ENCODE data around the gene SHFL.

SHFL gene

DNA sequence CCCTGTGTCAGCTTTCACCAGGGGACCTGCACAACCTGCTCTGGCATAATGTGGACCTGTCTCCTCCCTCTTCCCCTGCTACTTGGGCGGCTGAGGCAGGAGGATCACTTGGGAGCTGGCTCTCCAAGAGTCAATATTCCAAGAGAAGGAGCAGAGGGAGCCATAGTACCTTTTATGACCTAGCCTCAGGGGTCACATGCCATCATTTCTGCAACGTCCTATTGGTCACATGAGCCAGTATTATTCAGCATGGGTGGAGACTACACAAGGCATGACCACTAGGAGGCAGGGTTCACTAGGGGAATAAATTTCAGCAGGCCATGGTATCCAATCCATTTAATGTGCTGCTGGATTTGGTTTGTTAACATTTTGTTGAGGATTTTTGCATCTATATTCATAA lies 12.0 kb upstream of the SHFL start:
- DNase-seq (peak; percentile 50), ATAC-seq (peak; percentile 81)
- Mint-ChIP-seq H3K27me3 (peaks cover 5% of the 10 kb centered on the region), H3K36me3 (ENCODE audit: low read depth) (no peaks in the 10 kb centered on the region), H3K27ac (no peak overlapping the region), H3K9me3 (no peaks in the 10 kb centered on the region), H3K4me3 (no peak overlapping the region), H3K4me1 (no peaks in the 10 kb centered on the region)

- no peaks in the 10 kb centered on the region for H3K9me3 Mint-ChIP-seq
- no peak for DNase-seq
- no peak overlapping the region for H3K4me3 Mint-ChIP-seq
- H3K36me3 Mint-ChIP-seq (ENCODE audit: low read depth): no peaks in the 10 kb centered on the region
- H3K27me3 Mint-ChIP-seq: peaks cover 5% of the 10 kb centered on the region
- no peak overlapping the region for H3K27ac Mint-ChIP-seq
- ATAC-seq: no peak
- no peaks in the 10 kb centered on the region for H3K4me1 Mint-ChIP-seq
Measured at GRCh38 chr19:10076535-10076934, 9.6 kb upstream of the SHFL start.

- Mint-ChIP-seq H3K9me3 (no peaks in the 10 kb centered on the region), H3K27me3 (peaks cover 5% of the 10 kb centered on the region), H3K4me1 (no peaks in the 10 kb centered on the region), H3K4me3 (no peak overlapping the region), H3K27ac (no peak overlapping the region), H3K36me3 (ENCODE audit: low read depth) (no peaks in the 10 kb centered on the region)
- no peak for ATAC-seq
- no peak for DNase-seq
Measured at GRCh38 chr19:10078329-10078728, 7.8 kb upstream of the SHFL start.

- ATAC-seq (no peak), DNase-seq (no peak)
- Mint-ChIP-seq H3K36me3 (ENCODE audit: low read depth) (no peaks in the 10 kb centered on the region), H3K4me3 (no peak overlapping the region), H3K27ac (no peak overlapping the region), H3K27me3 (peaks cover 5% of the 10 kb centered on the region), H3K4me1 (no peaks in the 10 kb centered on the region), H3K9me3 (no peaks in the 10 kb centered on the region)
Measured at GRCh38 chr19:10079031-10079453, 7.1 kb upstream of the SHFL start.

DNA sequence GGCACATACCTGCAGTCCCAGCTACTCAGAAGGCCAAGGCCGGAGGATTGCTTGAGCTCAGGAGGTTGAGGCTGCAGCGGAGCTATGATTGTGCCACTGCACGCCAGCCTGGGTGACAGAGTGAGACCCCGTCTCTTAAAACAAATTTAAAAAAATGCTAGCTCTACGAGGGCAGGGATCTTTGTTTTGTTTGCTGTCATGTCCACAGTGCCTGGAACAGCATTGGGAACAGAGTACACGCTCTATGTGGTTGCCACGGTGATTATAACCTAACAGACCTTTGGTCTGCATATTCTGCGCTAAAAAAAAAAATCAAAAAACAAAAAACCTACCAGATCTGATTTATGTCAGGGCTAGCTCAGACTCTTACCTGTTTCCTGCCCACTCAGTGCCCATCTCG lies 2.2 kb upstream of the SHFL start:
- no peaks in the 10 kb centered on the region for H3K27me3 Mint-ChIP-seq
- no peak for ATAC-seq
- no peak overlapping the region for H3K27ac Mint-ChIP-seq

DNA sequence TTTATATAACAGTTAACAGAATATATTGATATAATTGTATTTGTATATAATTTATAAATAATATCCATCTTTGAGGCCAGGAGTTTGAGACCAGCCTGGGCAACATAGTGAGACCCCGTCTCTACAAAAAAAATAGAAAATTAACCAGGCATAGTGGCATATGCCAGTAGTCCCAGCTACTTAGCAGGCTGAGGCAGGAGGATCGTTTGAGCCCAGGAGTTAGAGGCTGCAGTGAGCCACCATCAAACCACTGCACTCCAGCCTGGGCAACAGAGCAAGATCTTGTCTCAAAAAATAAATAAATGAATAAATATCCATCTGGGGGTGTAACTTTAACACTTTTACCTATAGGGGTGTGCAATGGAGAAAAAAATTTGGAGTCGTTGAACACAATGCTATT lies 1.3 kb upstream of the SHFL start:
- Mint-ChIP-seq H3K9me3 (no peaks in the 10 kb centered on the region), H3K27ac (no peak overlapping the region), H3K36me3 (ENCODE audit: low read depth) (no peaks in the 10 kb centered on the region), H3K4me1 (peaks cover 12% of the 10 kb centered on the region), H3K4me3 (peak overlapping the region; percentile 81), H3K27me3 (no peaks in the 10 kb centered on the region)
- ATAC-seq (no peak), DNase-seq (no peak)

More for the DNA sequence above, 2.2 kb upstream of the SHFL start:
- DNase-seq: no peak
- H3K4me1 Mint-ChIP-seq: peaks cover 12% of the 10 kb centered on the region
- no peak overlapping the region for H3K4me3 Mint-ChIP-seq
- no peaks in the 10 kb centered on the region for H3K36me3 Mint-ChIP-seq (ENCODE audit: low read depth)
- H3K9me3 Mint-ChIP-seq: no peaks in the 10 kb centered on the region

GRCh38 chr19:10086591-10087192 lies 575 bp downstream of the SHFL start:
- H3K9me3 Mint-ChIP-seq: no peaks in the 10 kb centered on the region
- peak overlapping the region; percentile 81 for H3K4me3 Mint-ChIP-seq
- H3K27me3 Mint-ChIP-seq: no peaks in the 10 kb centered on the region
- H3K36me3 Mint-ChIP-seq (ENCODE audit: low read depth): peaks cover 5% of the 10 kb centered on the region
- DNase-seq (peak; percentile 62), ATAC-seq (peak; percentile 31)
- peak overlapping the region; percentile 42 for H3K27ac Mint-ChIP-seq
- H3K4me1 Mint-ChIP-seq: peaks cover 12% of the 10 kb centered on the region

DNA sequence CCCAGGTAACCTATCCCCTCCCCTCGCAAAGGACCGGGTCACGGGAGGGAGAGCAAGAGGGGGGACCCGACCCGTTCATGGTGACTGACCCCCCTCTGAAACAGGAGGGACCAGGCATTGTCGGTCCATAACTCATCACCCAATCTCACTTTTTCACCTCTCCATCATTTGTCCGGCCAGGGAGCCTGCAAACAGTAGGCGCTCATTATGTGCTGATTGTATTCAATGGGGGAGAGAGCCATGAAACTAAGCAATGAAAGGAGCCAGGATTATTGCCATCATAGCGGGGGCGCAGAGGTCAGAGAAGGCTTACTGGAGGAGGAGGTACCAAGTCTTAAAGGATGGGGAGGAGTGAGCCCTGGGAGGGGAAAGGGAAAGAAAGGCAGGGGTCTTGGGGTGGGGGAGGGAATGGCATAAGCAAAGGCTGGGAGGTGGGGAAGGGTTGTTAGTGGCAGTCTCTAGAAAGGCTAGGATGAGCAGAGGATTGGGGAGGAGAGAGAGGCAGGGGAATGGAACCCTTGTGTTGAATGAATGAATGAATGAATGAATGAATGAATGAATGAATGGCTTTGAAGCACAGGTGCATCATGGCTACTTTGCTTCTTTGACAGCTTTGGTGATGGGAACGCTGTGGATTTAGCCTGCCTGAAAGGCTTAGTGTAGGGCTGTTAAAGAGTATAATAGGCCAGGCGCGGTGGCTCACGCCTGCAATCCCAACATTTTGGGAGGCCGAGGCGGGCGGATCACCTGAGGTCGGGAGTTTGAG lies 1.4 kb downstream of the SHFL start:
- H3K36me3 Mint-ChIP-seq (ENCODE audit: low read depth): peaks cover 10% of the 10 kb centered on the region
- no peak for DNase-seq
- peak overlapping the region; percentile 81 for H3K4me3 Mint-ChIP-seq
- H3K27me3 Mint-ChIP-seq: no peaks in the 10 kb centered on the region
- no peak for ATAC-seq
- H3K9me3 Mint-ChIP-seq: no peaks in the 10 kb centered on the region
- H3K4me1 Mint-ChIP-seq: peaks cover 12% of the 10 kb centered on the region
- H3K27ac Mint-ChIP-seq: peak overlapping the region; percentile 42

DNA sequence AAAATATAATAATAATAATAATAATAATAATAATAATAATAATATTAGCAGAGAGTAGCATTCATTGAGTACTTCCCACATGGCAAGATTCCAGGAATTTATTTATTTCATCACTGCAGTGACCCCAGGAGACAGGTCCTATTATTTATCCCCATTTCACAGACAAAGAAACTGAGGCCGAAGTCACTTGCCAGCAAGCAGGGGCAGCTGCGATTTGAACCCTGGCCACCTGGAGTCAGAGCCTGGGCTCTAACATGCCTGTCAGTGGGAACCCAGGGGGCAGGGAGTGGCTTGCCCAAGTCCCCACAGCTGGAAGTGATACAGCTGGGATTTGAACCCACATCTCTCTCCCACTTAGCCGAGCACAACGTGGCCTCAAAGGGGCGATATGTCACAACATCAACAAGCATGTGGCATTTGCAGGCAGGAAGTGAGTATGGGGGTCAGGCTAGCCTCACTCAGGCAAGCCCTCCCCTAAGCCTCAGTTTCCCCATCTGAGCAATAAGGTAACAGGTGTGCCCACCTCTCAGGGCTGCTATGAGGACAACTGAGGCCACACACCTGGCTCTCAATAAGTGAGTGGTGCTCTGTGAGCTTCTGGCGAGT lies 2.9 kb downstream of the SHFL start:
- peaks cover 21% of the 10 kb centered on the region for H3K36me3 Mint-ChIP-seq (ENCODE audit: low read depth)
- DNase-seq: no peak
- ATAC-seq: no peak
- H3K27me3 Mint-ChIP-seq: no peaks in the 10 kb centered on the region
- no peaks in the 10 kb centered on the region for H3K9me3 Mint-ChIP-seq
- no peak overlapping the region for H3K27ac Mint-ChIP-seq
- no peak overlapping the region for H3K4me3 Mint-ChIP-seq
- H3K4me1 Mint-ChIP-seq: peaks cover 12% of the 10 kb centered on the region

GRCh38 chr19:10089801-10090375 lies 3.8 kb downstream of the SHFL start:
- ATAC-seq: no peak
- Mint-ChIP-seq H3K4me3 (no peak overlapping the region), H3K9me3 (no peaks in the 10 kb centered on the region), H3K27me3 (no peaks in the 10 kb centered on the region), H3K4me1 (peaks cover 12% of the 10 kb centered on the region), H3K27ac (no peak overlapping the region), H3K36me3 (ENCODE audit: low read depth) (peaks cover 27% of the 10 kb centered on the region)
- no peak for DNase-seq

DNA sequence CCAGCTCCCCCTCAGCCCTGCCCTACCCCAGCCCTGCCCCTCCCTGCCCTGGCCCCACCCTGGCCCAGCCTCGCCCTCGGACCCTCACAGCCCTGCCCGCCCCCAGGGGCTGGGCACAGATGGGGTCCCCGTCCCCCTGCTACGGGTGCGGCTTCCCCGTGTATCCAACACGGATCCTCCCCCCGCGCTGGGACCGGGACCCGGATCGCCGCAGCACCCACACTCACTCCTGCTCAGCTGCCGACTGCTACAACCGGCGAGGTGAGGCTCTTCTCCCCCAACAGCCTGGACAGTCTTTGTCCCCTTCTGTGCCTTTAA lies 5.2 kb downstream of the SHFL start:
- no peak for DNase-seq
- no peaks in the 10 kb centered on the region for H3K27me3 Mint-ChIP-seq
- no peaks in the 10 kb centered on the region for H3K9me3 Mint-ChIP-seq
- H3K27ac Mint-ChIP-seq: no peak overlapping the region
- peaks cover 31% of the 10 kb centered on the region for H3K36me3 Mint-ChIP-seq (ENCODE audit: low read depth)
- peaks cover 14% of the 10 kb centered on the region for H3K4me1 Mint-ChIP-seq
- no peak overlapping the region for H3K4me3 Mint-ChIP-seq
- no peak for ATAC-seq

DNA sequence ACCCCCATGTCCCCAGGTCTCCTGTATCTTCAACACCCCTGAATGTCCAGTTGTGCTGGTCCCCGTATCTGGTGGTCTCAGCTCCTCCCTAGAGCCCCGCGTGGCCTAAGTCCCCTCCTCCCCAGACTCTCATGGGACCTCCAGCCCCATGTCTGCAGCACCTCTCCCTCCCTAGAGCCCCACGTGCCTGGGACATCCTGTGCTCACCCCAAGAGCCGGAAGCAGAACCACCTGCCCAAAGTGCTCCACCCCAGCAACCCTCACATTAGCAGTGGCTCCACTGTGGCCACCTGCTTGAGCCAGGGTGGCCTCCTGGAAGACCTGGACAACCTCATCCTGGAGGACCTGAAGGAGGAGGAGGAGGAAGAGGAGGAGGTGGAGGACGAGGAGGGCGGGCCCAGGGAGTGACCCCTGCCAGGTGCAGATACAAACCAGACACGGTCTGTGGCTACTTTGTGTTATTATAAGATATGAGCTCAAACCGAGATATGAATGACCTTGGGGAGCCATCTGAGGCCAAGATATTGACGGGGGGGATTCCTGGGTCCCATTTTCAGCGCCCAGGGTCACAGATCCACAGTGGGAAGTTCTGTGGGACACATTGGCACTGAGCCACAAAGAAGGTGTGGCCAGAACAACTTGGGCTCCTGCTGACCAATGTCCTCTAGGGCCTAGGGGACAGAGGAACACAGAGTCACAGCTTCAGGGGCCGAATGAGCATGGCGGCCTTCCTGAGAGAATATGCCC lies 6.0 kb downstream of the SHFL start:
- Mint-ChIP-seq H3K4me1 (peaks cover 18% of the 10 kb centered on the region), H3K4me3 (no peak overlapping the region), H3K36me3 (ENCODE audit: low read depth) (peaks cover 31% of the 10 kb centered on the region), H3K9me3 (no peaks in the 10 kb centered on the region), H3K27ac (no peak overlapping the region), H3K27me3 (no peaks in the 10 kb centered on the region)
- no peak for DNase-seq
- no peak for ATAC-seq

GRCh38 chr19:10092648-10093294 lies 6.7 kb downstream of the SHFL start:
- ATAC-seq (no peak), DNase-seq (no peak)
- peaks cover 31% of the 10 kb centered on the region for H3K36me3 Mint-ChIP-seq (ENCODE audit: low read depth)
- H3K27ac Mint-ChIP-seq: no peak overlapping the region
- H3K4me3 Mint-ChIP-seq: no peak overlapping the region
- no peaks in the 10 kb centered on the region for H3K27me3 Mint-ChIP-seq
- no peaks in the 10 kb centered on the region for H3K9me3 Mint-ChIP-seq
- peaks cover 15% of the 10 kb centered on the region for H3K4me1 Mint-ChIP-seq
